Measurements from ENCODE around the gene NFU1. TPM values are rescaled to one million over a fixed set of nuclear protein-coding genes. Genes with fewer than 3 reads are reported as not detected.

NFU1 gene
- total and polyA plus RNA-seq, 2 experiments from 2014 or later, result 39.9 to 102 TPM

GRCh38 chr2:69348781-69349180, 88.5 kb downstream of the NFU1 start (continued):
- TF ChIP-seq ZNF462 (CRISPR knock-in tag; IDR thresholded peaks at IDR 0.05) (no peak), NANOG (IDR thresholded peaks at IDR 0.05; ENCODE audit: borderline replicate concordance) (no peak), CTCF (conservative IDR thresholded peaks at IDR 0.05; ENCODE audit: low read depth in 2 of 2) (no peak)

Other genes starting within 250 kb of the NFU1 start
- 62.0 and 65.2 TPM in 2 replicates for gene GFPT1, start 50.2 kb downstream of the NFU1 start, total RNA-seq (2014; rRNA removed; shearing (Covaris generic))
- gene GFPT1, start 50.2 kb downstream of the NFU1 start, polyA plus RNA-seq (2016; fragmentation: Nextera tagmentation; extraction: Ambion mirVana), result 45.9 and 60.8 TPM in 2 replicates
- 39.0 TPM in 2 replicates for gene AAK1, start 206.3 kb upstream of the NFU1 start, total RNA-seq (2014; rRNA removed; shearing (Covaris generic))
- 44.7 and 52.4 TPM in 2 replicates for gene AAK1, start 206.3 kb upstream of the NFU1 start, polyA plus RNA-seq (2016; fragmentation: Nextera tagmentation; extraction: Ambion mirVana)

All from GM23338 (cell line).